K562 (cell line): ENCODE results near the gene GAPT. TPM values are rescaled to one million over a fixed set of nuclear protein-coding genes. Genes with fewer than 3 reads are reported as not detected.

Experiments used
- ATAC-seq: fragments of 200-7000 bp; cut with Tn5 transposase; 3 replicates; pipeline ENCODE4 v1.9.1; 2020; ENCODE audit warnings: moderate library complexity
- BruUV-seq: library from RNA; stranded (reverse); fragments of 400-500 nt; replicated peaks from 2 replicates; lab custom pipeline; 2021; lab: Mats Ljungman, UMichigan
- CTCF ChIA-PET: fragments of 300-600 bp; formaldehyde crosslinking; extraction: SDS; loops from one replicate; lab custom pipeline; 2021; ENCODE audit warnings: low intra/inter-chr PET ratio; lab: Yijun Ruan, JAX
- POLR2A ChIA-PET: fragments of 300-600, 350-650 bp; sonication (Branson Sonifier 250); formaldehyde crosslinking; extraction: SDS; loops from one replicate; lab custom pipeline; 2021; ENCODE audit warnings: antibody characterized with exemption, inconsistent platforms; lab: Yijun Ruan, JAX
- DNase-seq, 4 experiments: peaks; one replicate each; pipeline versions ENCODE4 v3.0.0 to v3.0.0-alpha.2; 2011 to 2018; ENCODE audit warnings: low spot score in 3 of 4, mixed read lengths in 3 of 4; ENCODE audit errors: extremely low read depth in 1 of 4
- FAIRE-seq: peaks from 2 replicates; lab custom pipeline; 2011; peaks lifted over from hg19 to GRCh38; lab: Jason Lieb, UNC
- H2AFZ ChIP-seq: 2 replicates; pipeline ENCODE4 v1.6.0; 2011; ENCODE audit warnings: low read depth, low read length, control low read depth, inconsistent platforms
- H3K27ac ChIP-seq: fragments of 200-600 bp; 3 replicates; pipeline ENCODE4 v1.8.0; 2011; ENCODE audit warnings: low read depth, mild to moderate bottlenecking, control low read depth, inconsistent platforms, low read length, moderate library complexity, mixed read lengths; ENCODE audit errors: extremely low read depth
- H3K27me3 ChIP-seq, 2 experiments: fragments of 300-600 bp in 1 of 2; 2 replicates in 1 of 2; 3 replicates in 1 of 2; pipeline versions ENCODE4 v1.6.0 to v1.8.0; 2011; ENCODE audit warnings: inconsistent platforms in 2 of 2, low read length in 2 of 2, mild to moderate bottlenecking in 1 of 2, mixed read lengths in 1 of 2, moderate library complexity in 1 of 2; ENCODE audit not compliant: control insufficient read depth in 2 of 2, insufficient read depth in 2 of 2
- H3K36me3 ChIP-seq: fragments of 300-600 bp; 3 replicates; pipeline ENCODE4 v1.8.0; 2011; ENCODE audit warnings: mild to moderate bottlenecking, low read length, inconsistent platforms; ENCODE audit not compliant: control insufficient read depth, insufficient read depth
- H3K4me1 ChIP-seq, 2 experiments: fragments of 200-600 bp in 1 of 2; replicated peaks in 1 of 2; 2 replicates in 1 of 2; 3 replicates in 1 of 2; pipeline versions ENCODE4 v1.5.1 to v1.8.0; 2011; ENCODE audit warnings: inconsistent platforms in 2 of 2, low read length in 2 of 2, mild to moderate bottlenecking in 1 of 2, mixed read lengths in 1 of 2, moderate library complexity in 1 of 2; ENCODE audit not compliant: control insufficient read depth in 2 of 2, insufficient read depth in 2 of 2
- H3K4me2 ChIP-seq: 2 replicates; pipeline ENCODE4 v1.6.1; 2011; ENCODE audit warnings: low read length, control low read depth, inconsistent platforms, mixed read lengths; ENCODE audit not compliant: insufficient read depth
- H3K4me3 ChIP-seq: fragments of 200-600 bp; sonication (generic), shearing (Covaris generic); 2 replicates; pipeline ENCODE4 v1.5.1; 2016; ENCODE audit warnings: control low read depth, inconsistent platforms
- H3K79me2 ChIP-seq: fragments of 200-600 bp; 3 replicates; pipeline ENCODE4 v1.8.0; 2011; ENCODE audit warnings: low read length, inconsistent platforms; ENCODE audit not compliant: control insufficient read depth, insufficient read depth
- H3K9ac ChIP-seq, 2 experiments: 2 replicates each; pipeline versions ENCODE4 v1.6.0 to v1.6.1; 2011; ENCODE audit warnings: low read depth in 2 of 2, low read length in 2 of 2, control low read depth in 1 of 2, inconsistent platforms in 1 of 2, mild to moderate bottlenecking in 1 of 2, mixed read lengths in 1 of 2; ENCODE audit not compliant: insufficient read depth in 1 of 2
- H3K9me1 ChIP-seq: one replicate; pipeline ENCODE4 v1.6.0; 2011; ENCODE audit warnings: inconsistent platforms, mild to moderate bottlenecking, low read length, moderate library complexity; ENCODE audit not compliant: control insufficient read depth, insufficient read depth
- H3K9me3 ChIP-seq: replicated peaks from 2 replicates; pipeline ENCODE4 v1.5.1; 2011; ENCODE audit warnings: low read depth, low read length, inconsistent platforms; ENCODE audit not compliant: control insufficient read depth, insufficient read depth
- H4K20me1 ChIP-seq: replicated peaks from 2 replicates; pipeline ENCODE4 v1.6.1; 2011; ENCODE audit warnings: low read length, inconsistent platforms, mixed read lengths; ENCODE audit not compliant: control insufficient read depth, insufficient read depth
- CREBBP ChIP-seq: IDR thresholded peaks from one replicate; pipeline ENCODE4 v1.6.1; 2012; ENCODE audit warnings: low read depth, mild to moderate bottlenecking, control low read depth, inconsistent platforms, low read length
- GABPB1 ChIP-seq: sonication (generic); formaldehyde crosslinking; IDR thresholded peaks from 2 replicates; pipeline ENCODE4 v1.8.0; 2022; ENCODE audit warnings: mild to moderate bottlenecking, missing genetic modification reagents
- HCFC1 ChIP-seq: IDR thresholded peaks from 2 replicates; pipeline ENCODE4 v1.6.1; 2012; ENCODE audit warnings: low read depth, low read length, improper control_type of control experiment
- KDM2B ChIP-seq: fragments of 250-450 bp; sonication (Bioruptor Pico); IDR thresholded peaks from 2 replicates; pipeline ENCODE4 v1.8.0; 2021; ENCODE audit warnings: mild to moderate bottlenecking, moderate library complexity
- MAFF ChIP-seq: IDR thresholded peaks from 2 replicates; pipeline ENCODE4 v1.6.1; 2012; ENCODE audit warnings: low read length, improper control_type of control experiment
- PRPF4 ChIP-seq: fragments of 200-400 bp; formaldehyde crosslinking; IDR thresholded peaks from one replicate; pipeline ENCODE4 v1.6.1; 2017; ENCODE audit warnings: low read length, low read depth, mild to moderate bottlenecking; ENCODE audit not compliant: insufficient read depth, poor library complexity, severe bottlenecking
- TBP ChIP-seq: optimal IDR thresholded peaks from 2 replicates; pipeline ENCODE3; 2011; ENCODE audit warnings: low read depth, low read length, improper control_type of control experiment
- TEAD4 ChIP-seq, 2 experiments: sonication (generic) in 1 of 2; formaldehyde crosslinking in 1 of 2; IDR thresholded peaks; 2 replicates each; pipeline versions ENCODE4 v1.6.1 to v1.8.0; 2012 to 2022; ENCODE audit warnings: borderline replicate concordance in 1 of 2, inconsistent platforms in 1 of 2, low read length in 1 of 2, mild to moderate bottlenecking in 1 of 2, missing genetic modification reagents in 1 of 2
- ZNF778 ChIP-seq: fragments of 450-650 bp; formaldehyde crosslinking; IDR thresholded peaks from 2 replicates; pipeline ENCODE4 v1.4.0; 2020; ENCODE audit warnings: mild to moderate bottlenecking, moderate library complexity
- in situ Hi-C: fragments of 300-500 bp; cut with MboI; formaldehyde crosslinking; loops from 4 replicates; pipeline ENCODE4 v1.15.0; 2018; ENCODE audit warnings: inconsistent platforms, mixed read lengths
- intact Hi-C: fragments of 100-400 bp; cut with micrococcal nuclease; formaldehyde crosslinking; loops from 2 replicates; pipeline ENCODE4 v1.14.2; 2022
- polyA plus RNA-seq, 8 experiments: library from polyadenylated mRNA; depleted of rRNA in 4 of 8; stranded (reverse) in 5 of 8; unstranded in 3 of 8; fragments of >200 nt; fragmentation: Nextera tagmentation in 2 of 8; fragmentation: Illumina TruSeq in 1 of 8; extraction: Ambion mirVana in 2 of 8; extraction: Trizol in 1 of 8; gene quantifications; 2 replicates each; pipeline versions ENCODE4 v1.2.1 to v1.2.3, GENCODE V29; 2011 to 2014; ENCODE audit warnings: inconsistent platforms in 1 of 8, missing spikeins in 1 of 8
- total RNA-seq, 7 experiments: library from RNA; depleted of rRNA in 6 of 7; stranded (reverse); fragments of >200 nt in 6 of 7; fragmentation: Illumina TruSeq in 2 of 7; extraction: Trizol in 2 of 7; gene quantifications; 2 replicates each; pipeline versions ENCODE4 v1.2.1 to v1.2.3, GENCODE V29; 2011 to 2021; ENCODE audit warnings: low replicate concordance in 1 of 7
- TF ChIP-seq, protein P1 (sequence below): fragments of 250-450 bp; sonication (Bioruptor Pico); IDR thresholded peaks from 2 replicates; pipeline ENCODE4 v1.4.0; 2020; ENCODE audit warnings: borderline replicate concordance
- TF ChIP-seq, protein P2 (sequence below): IDR thresholded peaks from 2 replicates; pipeline ENCODE4 v1.6.1; 2011; ENCODE audit not compliant: insufficient read length; ENCODE audit errors: extremely low read depth

GAPT gene
- total and polyA plus RNA-seq, 9 of the 15 experiments (the other 6 are each of a cell fraction or from before 2014, with no cell fraction given): not detected

DNA sequence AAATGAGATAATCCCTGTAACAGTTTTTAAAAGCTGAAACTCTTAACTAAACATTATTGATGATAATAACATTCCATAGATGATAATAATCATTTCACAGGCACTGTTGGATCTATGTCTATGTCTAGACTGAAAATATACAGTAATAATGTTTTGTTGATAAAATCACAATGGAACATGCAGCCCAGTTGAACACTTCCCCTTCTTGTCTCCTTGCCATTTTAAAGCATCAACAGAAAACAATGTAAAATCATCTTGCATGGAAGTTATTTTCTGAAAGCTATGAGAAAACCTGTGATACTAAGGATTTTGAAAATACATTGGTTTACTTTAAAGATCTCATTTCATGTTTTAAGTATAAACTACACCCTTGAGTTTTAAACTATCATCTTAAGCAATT, 1.9 kb downstream of the GAPT start:
- no peak overlapping the region for H3K4me2 ChIP-seq
- peak; percentile 11 for FAIRE-seq
- BruUV-seq: no TSS peak

More for the DNA sequence above, 1.9 kb downstream of the GAPT start:
- H3K9me1 ChIP-seq: no peaks in the 10 kb centered on the region
- no peaks in the 10 kb centered on the region for H3K27me3 ChIP-seq
- no peaks in the 10 kb centered on the region for H3K9me3 ChIP-seq
- no peaks in the 10 kb centered on the region for H3K79me2 ChIP-seq
- no peak for DNase-seq
- H3K9ac ChIP-seq: no peak overlapping the region
- intact Hi-C loops: no loop called here
- H3K27ac ChIP-seq: no peak overlapping the region
- no peak for TF ChIP-seq GABPB1 (CRISPR knock-in tag)
- TF ChIP-seq, protein P1, sequence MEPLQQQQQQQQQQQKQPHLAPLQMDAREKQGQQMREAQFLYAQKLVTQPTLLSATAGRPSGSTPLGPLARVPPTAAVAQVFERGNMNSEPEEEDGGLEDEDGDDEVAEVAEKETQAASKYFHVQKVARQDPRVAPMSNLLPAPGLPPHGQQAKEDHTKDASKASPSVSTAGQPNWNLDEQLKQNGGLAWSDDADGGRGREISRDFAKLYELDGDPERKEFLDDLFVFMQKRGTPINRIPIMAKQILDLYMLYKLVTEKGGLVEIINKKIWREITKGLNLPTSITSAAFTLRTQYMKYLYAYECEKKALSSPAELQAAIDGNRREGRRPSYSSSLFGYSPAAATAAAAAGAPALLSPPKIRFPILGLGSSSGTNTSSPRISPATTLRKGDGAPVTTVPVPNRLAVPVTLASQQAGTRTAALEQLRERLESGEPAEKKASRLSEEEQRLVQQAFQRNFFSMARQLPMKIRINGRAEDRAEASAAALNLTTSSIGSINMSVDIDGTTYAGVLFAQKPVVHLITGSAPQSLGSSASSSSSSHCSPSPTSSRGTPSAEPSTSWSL (CRISPR knock-in tag): no peak
- TF ChIP-seq, protein P2, sequence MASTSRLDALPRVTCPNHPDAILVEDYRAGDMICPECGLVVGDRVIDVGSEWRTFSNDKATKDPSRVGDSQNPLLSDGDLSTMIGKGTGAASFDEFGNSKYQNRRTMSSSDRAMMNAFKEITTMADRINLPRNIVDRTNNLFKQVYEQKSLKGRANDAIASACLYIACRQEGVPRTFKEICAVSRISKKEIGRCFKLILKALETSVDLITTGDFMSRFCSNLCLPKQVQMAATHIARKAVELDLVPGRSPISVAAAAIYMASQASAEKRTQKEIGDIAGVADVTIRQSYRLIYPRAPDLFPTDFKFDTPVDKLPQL: no peak
- no peak for TF ChIP-seq PRPF4
- no peak for TF ChIP-seq TBP
- TF ChIP-seq TEAD4 (IDR thresholded peaks at IDR 0.05; ENCODE audit: low read length): no peak
- no peak for TF ChIP-seq TEAD4 (CRISPR knock-in tag; IDR thresholded peaks at IDR 0.05; ENCODE audit: borderline replicate concordance)
- no peak for TF ChIP-seq ZNF778
- TF ChIP-seq CREBBP: no peak
- no peak for TF ChIP-seq HCFC1
- TF ChIP-seq KDM2B (CRISPR knock-in tag): no peak
- TF ChIP-seq MAFF: no peak
- TF ChIP-seq, all 486 proteins: peak for 0
- H4K20me1 ChIP-seq: no peaks in the 10 kb centered on the region
- H3K36me3 ChIP-seq: no peaks in the 10 kb centered on the region
- no peak for ATAC-seq
- no peak overlapping the region for H3K4me3 ChIP-seq
- ChIA-PET CTCF (no interaction called here), POLR2A (no interaction called here)
- H3K4me1 ChIP-seq: no peaks in the 10 kb centered on the region
- no peak overlapping the region for H2AFZ ChIP-seq
- in situ Hi-C loops: no loop called here
